SH-SY5Y (cell line): ENCODE measurements around the gene TRABD2B.

ENCODE experiments used
- GATA2 ChIP-seq: IDR thresholded peaks from 2 replicates; pipeline ENCODE4 v1.6.1; 2011; ENCODE audit warnings: mild to moderate bottlenecking, low read depth, low read length
- GATA3 ChIP-seq: IDR thresholded peaks from 2 replicates; pipeline ENCODE4 v1.6.1; 2011; ENCODE audit warnings: low read depth, mild to moderate bottlenecking, low read length, moderate library complexity

DNA sequence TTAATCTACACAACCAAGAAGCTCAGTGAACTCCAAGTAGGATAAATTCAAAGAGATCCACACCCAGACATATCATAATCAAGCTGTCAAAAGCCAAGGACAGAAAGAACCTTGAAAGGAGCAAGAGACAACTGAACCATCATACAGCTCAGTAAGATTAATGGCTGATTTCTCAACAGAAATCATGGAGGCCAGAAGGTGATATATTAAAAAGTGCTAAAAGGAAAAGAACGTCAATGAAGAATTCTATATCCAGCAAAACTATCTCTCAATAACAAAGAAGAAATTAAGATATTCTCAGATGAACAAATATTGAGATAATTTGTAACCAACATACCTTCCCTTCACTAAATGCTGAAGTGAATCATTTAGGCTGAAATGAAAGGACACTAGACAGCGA, 161.8 kb downstream of the TRABD2B start:
- no peak for TF ChIP-seq GATA2
- no peak for TF ChIP-seq GATA3
